ENCODE data around the gene C4BPB.

- TF ChIP-seq, protein P1, sequence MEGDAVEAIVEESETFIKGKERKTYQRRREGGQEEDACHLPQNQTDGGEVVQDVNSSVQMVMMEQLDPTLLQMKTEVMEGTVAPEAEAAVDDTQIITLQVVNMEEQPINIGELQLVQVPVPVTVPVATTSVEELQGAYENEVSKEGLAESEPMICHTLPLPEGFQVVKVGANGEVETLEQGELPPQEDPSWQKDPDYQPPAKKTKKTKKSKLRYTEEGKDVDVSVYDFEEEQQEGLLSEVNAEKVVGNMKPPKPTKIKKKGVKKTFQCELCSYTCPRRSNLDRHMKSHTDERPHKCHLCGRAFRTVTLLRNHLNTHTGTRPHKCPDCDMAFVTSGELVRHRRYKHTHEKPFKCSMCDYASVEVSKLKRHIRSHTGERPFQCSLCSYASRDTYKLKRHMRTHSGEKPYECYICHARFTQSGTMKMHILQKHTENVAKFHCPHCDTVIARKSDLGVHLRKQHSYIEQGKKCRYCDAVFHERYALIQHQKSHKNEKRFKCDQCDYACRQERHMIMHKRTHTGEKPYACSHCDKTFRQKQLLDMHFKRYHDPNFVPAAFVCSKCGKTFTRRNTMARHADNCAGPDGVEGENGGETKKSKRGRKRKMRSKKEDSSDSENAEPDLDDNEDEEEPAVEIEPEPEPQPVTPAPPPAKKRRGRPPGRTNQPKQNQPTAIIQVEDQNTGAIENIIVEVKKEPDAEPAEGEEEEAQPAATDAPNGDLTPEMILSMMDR (conservative IDR thresholded peaks at IDR 0.05; ENCODE audit: low read depth, low read length) = no peak
- TF ChIP-seq EZH2 (IDR thresholded peaks at IDR 0.05; ENCODE audit: borderline replicate concordance, low read depth, low read length, poor library complexity, severe bottlenecking) = no peak
Observed at GRCh38 chr1:207081088-207081487, 7.6 kb upstream of the C4BPB start.
